A549 (cell line): ENCODE results near the gene FARSB. TPM values are rescaled to one million over a fixed set of nuclear protein-coding genes. Genes with fewer than 3 reads are reported as not detected.

Source experiments
- ATAC-seq, 2 experiments: fragments of 200-7000 bp in 1 of 2; fragments of >200 bp in 1 of 2; cut with Nextera tagmentation in 1 of 2; cut with Tn5 transposase in 1 of 2; 3 replicates each; pipeline versions ENCODE4 v1.8.0 to v1.9.1; 2018 to 2020; ENCODE audit warnings: mild to moderate bottlenecking in 1 of 2, moderate library complexity in 1 of 2
- CTCF ChIA-PET: fragments of 300-600 bp; sonication (Branson Sonifier 250); formaldehyde crosslinking; extraction: SDS; loops from one replicate; lab custom pipeline; 2021; ENCODE audit warnings: antibody characterized with exemption, inconsistent platforms; lab: Yijun Ruan, JAX
- POLR2A ChIA-PET: fragments of 350-600 bp; formaldehyde crosslinking; extraction: SDS; loops from one replicate; lab custom pipeline; 2021; ENCODE audit warnings: antibody characterized with exemption, inconsistent platforms; lab: Yijun Ruan, JAX
- DNase-seq, 2 experiments: peaks; one replicate each; pipeline versions ENCODE4 v3.0.0 to v3.0.0-alpha.2; 2011 to 2016; ENCODE audit warnings: low read depth in 1 of 2, low spot score in 1 of 2
- FAIRE-seq: peaks from 2 replicates; lab custom pipeline; 2011; peaks lifted over from hg19 to GRCh38; lab: Jason Lieb, UNC
- H3K27ac ChIP-seq, 2 experiments: fragments of >200 bp; sonication (Bioruptor Twin); formaldehyde crosslinking; 3 replicates each; pipeline ENCODE4 v1.5.1; 2016 to 2017
- H3K4me1 ChIP-seq: fragments of >200 bp; sonication (Bioruptor Twin); formaldehyde crosslinking; 3 replicates; pipeline ENCODE4 v1.6.1; 2016
- H3K4me2 ChIP-seq: fragments of >200 bp; sonication (Bioruptor Twin); formaldehyde crosslinking; 3 replicates; pipeline ENCODE4 v1.6.1; 2016
- H3K4me3 ChIP-seq: fragments of >200 bp; sonication (Bioruptor Twin); formaldehyde crosslinking; 3 replicates; pipeline ENCODE4 v1.5.1; 2016
- H3K9me3 ChIP-seq: fragments of >200 bp; sonication (Bioruptor Twin); formaldehyde crosslinking; 3 replicates; pipeline ENCODE4 v1.6.1; 2016
- CBX2 ChIP-seq: fragments of 200-600 bp; sonication (generic); IDR thresholded peaks from 2 replicates; pipeline ENCODE4 v1.6.1; 2016; ENCODE audit warnings: low read depth, mild to moderate bottlenecking, borderline replicate concordance
- CBX8 ChIP-seq: fragments of 200-600 bp; sonication (generic); IDR thresholded peaks from 2 replicates; pipeline ENCODE4 v1.6.1; 2016
- ESRRA ChIP-seq: fragments of 150-350 bp; IDR thresholded peaks from 2 replicates; pipeline ENCODE4 v1.6.1; 2014; ENCODE audit warnings: mild to moderate bottlenecking, low read length, borderline replicate concordance
- GATA3 ChIP-seq: IDR thresholded peaks from 2 replicates; pipeline ENCODE4 v1.6.1; 2012; ENCODE audit warnings: borderline replicate concordance
- HOXA7 ChIP-seq: fragments of 250-450 bp; sonication (Bioruptor Pico); IDR thresholded peaks from 2 replicates; pipeline ENCODE4 v1.5.0; 2020; ENCODE audit warnings: mild to moderate bottlenecking, moderate library complexity
- MYC ChIP-seq: IDR thresholded peaks from 2 replicates; pipeline ENCODE4 v1.6.1; 2012; ENCODE audit warnings: mild to moderate bottlenecking, inconsistent platforms, low read length, improper control_type of control experiment, borderline replicate concordance
- RCOR1 ChIP-seq: fragments of 150-350 bp; IDR thresholded peaks from 2 replicates; pipeline ENCODE4 v1.6.1; 2014; ENCODE audit warnings: antibody characterized with exemption, low read length, low read depth
- RNF2 ChIP-seq: fragments of 200-600 bp; sonication (generic); IDR thresholded peaks from 2 replicates; pipeline ENCODE4 v1.6.1; 2016; ENCODE audit warnings: low read depth, mild to moderate bottlenecking, antibody characterized with exemption, moderate library complexity, borderline replicate concordance
- SMC3 ChIP-seq: fragments of >200 bp; sonication (Bioruptor Twin); formaldehyde crosslinking; IDR thresholded peaks from 3 replicates; pipeline ENCODE4 v1.6.1; 2018; ENCODE audit warnings: inconsistent platforms
- ZC3H11A ChIP-seq: fragments of 450-650 bp; IDR thresholded peaks from 2 replicates; pipeline ENCODE4 v1.6.1; 2014; ENCODE audit warnings: antibody characterized with exemption, mild to moderate bottlenecking
- ZNF302 ChIP-seq: fragments of 250-450 bp; sonication (Bioruptor Pico); IDR thresholded peaks from 2 replicates; pipeline ENCODE4 v1.9.0; 2021; ENCODE audit warnings: inconsistent platforms, mild to moderate bottlenecking, moderate library complexity
- ZSCAN20 ChIP-seq: fragments of 250-450 bp; sonication (Bioruptor Pico); IDR thresholded peaks from 2 replicates; pipeline ENCODE4 v1.8.0; 2022; ENCODE audit warnings: mild to moderate bottlenecking, moderate library complexity
- WGBS: methylation state at CpG from one replicate; pipeline ENCODE4 v1.1.6; 2017; ENCODE audit errors: missing lambda C conversion rate; 5-methylcytosine and 5-hydroxymethylcytosine counted together
- polyA plus RNA-seq, 4 experiments: library from polyadenylated mRNA; depleted of rRNA in 3 of 4; stranded (reverse); fragments of >200 nt; fragmentation: RNase III in 1 of 4; extraction: RNeasy Plus Mini Kit Qiagen cat#74134 plus additional on column Dnase treatment in 1 of 4; gene quantifications; 2 replicates in 3 of 4; 3 replicates in 1 of 4; pipeline ENCODE4 v1.2.3, GENCODE V29; 2011 to 2017
- TF ChIP-seq, protein P1 (sequence below): IDR thresholded peaks from 2 replicates; pipeline ENCODE4 v1.6.1; 2012
- TF ChIP-seq, protein P2 (sequence below): fragments of >200 bp; sonication (Bioruptor Twin); formaldehyde crosslinking; IDR thresholded peaks from 2 replicates; pipeline ENCODE4 v1.6.1; 2016
- TF ChIP-seq, protein P3 (sequence below): fragments of 250-450 bp; sonication (Bioruptor Pico); IDR thresholded peaks from 2 replicates; pipeline ENCODE4 v1.5.0; 2021; ENCODE audit warnings: mild to moderate bottlenecking, moderate library complexity, borderline replicate concordance
- TF ChIP-seq, protein P4 (sequence below): fragments of 200-600 bp; sonication (generic); IDR thresholded peaks from 2 replicates; pipeline ENCODE4 v1.6.1; 2016; ENCODE audit warnings: antibody characterized with exemption, mild to moderate bottlenecking, moderate library complexity
- TF ChIP-seq, protein P5 (sequence below): IDR thresholded peaks from 2 replicates; pipeline ENCODE4 v1.6.1; 2012; ENCODE audit warnings: low read depth, borderline replicate concordance

FARSB gene
- polyA plus RNA-seq, 2 of the 4 experiments (the other 2 are of a cell fraction) = 41.0 to 77.4 TPM

DNA sequence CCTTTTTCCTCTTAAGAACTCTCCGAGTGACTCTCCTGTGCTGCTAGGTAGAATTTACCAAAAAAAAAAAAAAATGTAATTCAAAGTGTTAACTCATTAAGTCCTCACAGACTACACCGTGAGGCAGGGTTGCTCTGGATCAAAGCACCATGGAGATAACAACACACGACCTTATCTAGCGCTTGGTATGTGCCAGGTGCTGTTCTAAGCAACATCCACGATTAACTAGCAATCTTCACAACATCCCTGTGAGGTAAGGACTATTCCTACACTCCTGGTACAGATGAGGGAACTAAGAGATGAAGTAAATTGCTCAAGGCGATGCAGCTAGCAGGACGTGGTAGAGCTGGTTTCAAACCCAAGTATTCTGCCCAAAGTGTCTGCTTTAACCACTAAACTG lies 17.4 kb upstream of the FARSB start:
- Histone ChIP-seq H3K4me3 (no peak overlapping the region), H3K27ac (no peak overlapping the region), H3K9me3 (no peaks in the 10 kb centered on the region), H3K4me1 (peaks cover 4% of the 10 kb centered on the region; the same call in 1 of the 3 replicates), H3K4me2 (no peak overlapping the region)
- ChIA-PET CTCF (interaction anchor here (1.2 to 1.6 kb wide), 2 partner anchors 14 to 17 kb away, joined by 3 read pairs; no protein-coding TSS in a partner anchor), POLR2A (interaction anchor here (0.6 kb wide), 1 partner anchor 1167 kb away, joined by 3 read pairs; no protein-coding TSS in a partner anchor)
- ATAC-seq (no peak), FAIRE-seq (no peak), DNase-seq (no peak)
- WGBS = 82% methylated on average over 7 of the region's 7 CpGs
- TF ChIP-seq MYC (no peak), CBX8 (no peak), ESRRA (no peak), HOXA7 (no peak)

DNA sequence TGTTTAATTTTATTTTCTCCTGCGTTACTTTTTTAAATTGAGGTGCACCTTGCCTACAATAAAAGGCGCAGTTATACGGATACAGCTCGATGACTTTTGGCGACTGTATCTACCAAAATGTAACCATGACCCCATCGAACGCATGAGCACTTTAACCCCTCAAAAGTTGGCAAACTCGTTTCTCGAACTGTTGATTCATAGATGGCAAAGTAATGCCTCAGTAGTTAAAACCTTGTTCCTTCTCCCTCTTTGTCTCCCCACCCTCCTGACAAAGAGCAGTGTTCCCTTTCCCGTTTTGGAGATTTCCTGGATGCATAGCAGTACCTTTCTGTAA lies 16.1 kb upstream of the FARSB start:
- Histone ChIP-seq H3K4me2 (peak overlapping the region; percentile 83), H3K4me1 (peaks cover 4% of the 10 kb centered on the region; the same call in 1 of the 3 replicates), H3K9me3 (no peaks in the 10 kb centered on the region), H3K27ac (peak overlapping the region in 1 of 2 experiments; percentile 8; a peak in 2 of 6 replicates), H3K4me3 (peak overlapping the region; percentile 46)
- ChIA-PET POLR2A (no interaction called here), CTCF (interaction anchor here (2.3 kb wide), 1 partner anchor 19 kb away, joined by 9 read pairs; no protein-coding TSS in a partner anchor)
- no peak for FAIRE-seq
- no peak for ATAC-seq
- 24% methylated on average over 10 of the region's 10 CpGs for WGBS
- no peak for DNase-seq
- TF ChIP-seq, protein P1, sequence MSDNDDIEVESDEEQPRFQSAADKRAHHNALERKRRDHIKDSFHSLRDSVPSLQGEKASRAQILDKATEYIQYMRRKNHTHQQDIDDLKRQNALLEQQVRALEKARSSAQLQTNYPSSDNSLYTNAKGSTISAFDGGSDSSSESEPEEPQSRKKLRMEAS = no peak
- TF ChIP-seq, protein P2, sequence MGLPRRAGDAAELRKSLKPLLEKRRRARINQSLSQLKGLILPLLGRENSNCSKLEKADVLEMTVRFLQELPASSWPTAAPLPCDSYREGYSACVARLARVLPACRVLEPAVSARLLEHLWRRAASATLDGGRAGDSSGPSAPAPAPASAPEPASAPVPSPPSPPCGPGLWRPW = no peak
- no peak for TF ChIP-seq ZC3H11A
- TF ChIP-seq, protein P3, sequence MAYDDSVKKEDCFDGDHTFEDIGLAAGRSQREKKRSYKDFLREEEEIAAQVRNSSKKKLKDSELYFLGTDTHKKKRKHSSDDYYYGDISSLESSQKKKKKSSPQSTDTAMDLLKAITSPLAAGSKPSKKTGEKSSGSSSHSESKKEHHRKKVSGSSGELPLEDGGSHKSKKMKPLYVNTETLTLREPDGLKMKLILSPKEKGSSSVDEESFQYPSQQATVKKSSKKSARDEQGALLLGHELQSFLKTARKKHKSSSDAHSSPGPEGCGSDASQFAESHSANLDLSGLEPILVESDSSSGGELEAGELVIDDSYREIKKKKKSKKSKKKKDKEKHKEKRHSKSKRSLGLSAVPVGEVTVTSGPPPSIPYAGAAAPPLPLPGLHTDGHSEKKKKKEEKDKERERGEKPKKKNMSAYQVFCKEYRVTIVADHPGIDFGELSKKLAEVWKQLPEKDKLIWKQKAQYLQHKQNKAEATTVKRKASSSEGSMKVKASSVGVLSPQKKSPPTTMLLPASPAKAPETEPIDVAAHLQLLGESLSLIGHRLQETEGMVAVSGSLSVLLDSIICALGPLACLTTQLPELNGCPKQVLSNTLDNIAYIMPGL (CRISPR knock-in tag) = no peak
- no peak for TF ChIP-seq RCOR1
- TF ChIP-seq ESRRA = no peak
- no peak for TF ChIP-seq SMC3
- TF ChIP-seq RNF2 = no peak
- TF ChIP-seq GATA3 = no peak
- TF ChIP-seq, protein P4, sequence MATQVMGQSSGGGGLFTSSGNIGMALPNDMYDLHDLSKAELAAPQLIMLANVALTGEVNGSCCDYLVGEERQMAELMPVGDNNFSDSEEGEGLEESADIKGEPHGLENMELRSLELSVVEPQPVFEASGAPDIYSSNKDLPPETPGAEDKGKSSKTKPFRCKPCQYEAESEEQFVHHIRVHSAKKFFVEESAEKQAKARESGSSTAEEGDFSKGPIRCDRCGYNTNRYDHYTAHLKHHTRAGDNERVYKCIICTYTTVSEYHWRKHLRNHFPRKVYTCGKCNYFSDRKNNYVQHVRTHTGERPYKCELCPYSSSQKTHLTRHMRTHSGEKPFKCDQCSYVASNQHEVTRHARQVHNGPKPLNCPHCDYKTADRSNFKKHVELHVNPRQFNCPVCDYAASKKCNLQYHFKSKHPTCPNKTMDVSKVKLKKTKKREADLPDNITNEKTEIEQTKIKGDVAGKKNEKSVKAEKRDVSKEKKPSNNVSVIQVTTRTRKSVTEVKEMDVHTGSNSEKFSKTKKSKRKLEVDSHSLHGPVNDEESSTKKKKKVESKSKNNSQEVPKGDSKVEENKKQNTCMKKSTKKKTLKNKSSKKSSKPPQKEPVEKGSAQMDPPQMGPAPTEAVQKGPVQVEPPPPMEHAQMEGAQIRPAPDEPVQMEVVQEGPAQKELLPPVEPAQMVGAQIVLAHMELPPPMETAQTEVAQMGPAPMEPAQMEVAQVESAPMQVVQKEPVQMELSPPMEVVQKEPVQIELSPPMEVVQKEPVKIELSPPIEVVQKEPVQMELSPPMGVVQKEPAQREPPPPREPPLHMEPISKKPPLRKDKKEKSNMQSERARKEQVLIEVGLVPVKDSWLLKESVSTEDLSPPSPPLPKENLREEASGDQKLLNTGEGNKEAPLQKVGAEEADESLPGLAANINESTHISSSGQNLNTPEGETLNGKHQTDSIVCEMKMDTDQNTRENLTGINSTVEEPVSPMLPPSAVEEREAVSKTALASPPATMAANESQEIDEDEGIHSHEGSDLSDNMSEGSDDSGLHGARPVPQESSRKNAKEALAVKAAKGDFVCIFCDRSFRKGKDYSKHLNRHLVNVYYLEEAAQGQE = no peak
- no peak for TF ChIP-seq CBX2
- no peak for TF ChIP-seq ZNF302 (CRISPR knock-in tag)

DNA sequence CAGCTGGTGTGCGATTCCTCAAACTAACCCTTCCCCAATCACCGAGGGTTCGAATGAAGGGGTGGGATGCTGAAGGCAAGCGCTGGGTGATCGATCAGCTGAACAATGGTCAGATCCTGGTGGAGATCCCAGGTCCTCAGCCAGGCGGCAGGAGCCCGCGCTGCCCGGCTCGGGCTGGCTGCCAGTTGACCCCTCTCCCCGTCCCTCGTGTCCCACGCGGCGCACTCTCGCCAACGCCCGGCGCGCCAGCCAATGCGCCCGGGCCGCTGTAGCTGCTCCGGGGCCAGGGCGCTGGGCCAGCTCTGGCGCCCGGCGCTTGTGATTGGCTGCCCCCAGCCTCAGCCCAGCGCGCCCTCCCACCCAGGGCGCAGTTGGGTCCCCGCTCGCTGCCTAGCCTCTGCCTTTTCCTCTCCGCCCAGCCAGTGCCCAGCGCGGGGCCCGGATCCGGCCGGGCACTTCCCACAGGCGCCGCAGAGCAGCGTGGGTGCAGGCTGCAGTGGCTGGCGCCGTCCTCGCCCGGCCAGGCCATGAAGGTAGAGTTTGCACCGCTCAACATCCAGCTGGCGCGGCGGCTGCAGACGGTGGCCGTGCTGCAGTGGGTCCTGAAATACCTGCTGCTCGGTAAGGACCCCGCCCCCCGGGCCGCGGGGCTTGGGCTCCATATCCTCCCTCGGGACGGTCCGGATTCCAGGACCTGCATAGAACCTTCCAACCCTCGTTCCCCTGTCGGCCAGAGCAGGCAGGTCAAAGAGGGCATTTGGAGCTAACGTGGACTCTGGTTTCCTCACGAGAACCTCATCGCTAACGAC lies 15.6 kb upstream of the FARSB start, which contains the start of gene MOGAT1:
Gene MOGAT1, plus strand, starts transcription at position 400 of the 809 bp plus-strand sequence. Its CDS starts 128 bp downstream, at position 528.
- peak; percentile 87 to 90 for ATAC-seq
- 19% methylated on average over 25 of the region's 66 CpGs for WGBS
- CTCF ChIA-PET = interaction anchor here (1.2 to 2.3 kb wide), 2 partner anchors 9 to 19 kb away, joined by 3 to 9 read pairs; no protein-coding TSS in a partner anchor

More for the DNA sequence above, 15.6 kb upstream of the FARSB start, which contains the start of gene MOGAT1:
- peak within 1 kb of the TSS; percentile 46 for H3K4me3 ChIP-seq
- H3K4me2 ChIP-seq = peak within 1 kb of the TSS; percentile 83
- peak within 1 kb of the TSS; percentile 8 to 78; a peak in 4 of 6 replicates for H3K27ac ChIP-seq
- H3K9me3 ChIP-seq = no peaks in the 10 kb centered on the region
- TF ChIP-seq, protein P1 = peak; percentile 51
- TF ChIP-seq, protein P5, sequence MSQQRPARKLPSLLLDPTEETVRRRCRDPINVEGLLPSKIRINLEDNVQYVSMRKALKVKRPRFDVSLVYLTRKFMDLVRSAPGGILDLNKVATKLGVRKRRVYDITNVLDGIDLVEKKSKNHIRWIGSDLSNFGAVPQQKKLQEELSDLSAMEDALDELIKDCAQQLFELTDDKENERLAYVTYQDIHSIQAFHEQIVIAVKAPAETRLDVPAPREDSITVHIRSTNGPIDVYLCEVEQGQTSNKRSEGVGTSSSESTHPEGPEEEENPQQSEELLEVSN = peak; percentile 51; the same call in 1 of the 2 replicates
- no peak for TF ChIP-seq ZSCAN20 (CRISPR knock-in tag)
- TF ChIP-seq, all 56 proteins: peak for 2
- POLR2A ChIA-PET = no interaction called here
- no peak for FAIRE-seq
- peaks cover 4% of the 10 kb centered on the region; the same call in 1 of the 3 replicates for H3K4me1 ChIP-seq
- DNase-seq = peak in 1 of 2 experiments; percentile 11
